ENCODE results near the gene GPR87. TPM values are rescaled to one million over a fixed set of nuclear protein-coding genes. Genes with fewer than 3 reads are reported as not detected.

The GPR87 gene
- polyA plus RNA-seq, 3 donors, result 0.15 TPM; not detected in 2

GRCh38 chr3:151285940-151286339, 30.7 kb downstream of the GPR87 start:
- Mint-ChIP-seq H3K36me3 (no peaks in the 10 kb centered on the region), H3K27ac (peak overlapping the region in 1 of 7 donors; percentile 1), H3K27me3 (ENCODE audit: low read depth in 3 of 3) (no peaks in the 10 kb centered on the region), H3K4me1 (no peaks in the 10 kb centered on the region), H3K4me3 (no peak overlapping the region), H3K9me3 (peaks cover 0 to 4% (median 0%) of the 10 kb centered on the region in 7 donors)
- H2AFZ ChIP-seq (ENCODE audit: insufficient read depth, low read depth, low read length, poor library complexity, severe bottlenecking), result peak overlapping the region; percentile 31
- no peaks in the 10 kb centered on the region for H3K27me3 ChIP-seq (ENCODE audit: control insufficient read depth in 2 of 2, insufficient read depth in 2 of 2, low read length in 2 of 2)
- no peak overlapping the region for H3K27ac ChIP-seq (ENCODE audit: low read depth in 1 of 2, low read length in 2 of 2)
- no peak overlapping the region for H3K4me2 ChIP-seq (replicated peaks; ENCODE audit: extremely low read depth, low read length, poor library complexity, severe bottlenecking)
- H4K20me1 ChIP-seq (ENCODE audit: insufficient read depth, low read length), result no peaks in the 10 kb centered on the region
- no peaks in the 10 kb centered on the region for H3K36me3 ChIP-seq (replicated peaks in 1 of 2; ENCODE audit: control insufficient read depth in 1 of 2, insufficient read depth in 2 of 2, low read length in 2 of 2)
- H3K9ac ChIP-seq (ENCODE audit: insufficient read depth, low read length, poor library complexity, severe bottlenecking), result no peak overlapping the region
- TF ChIP-seq CTCF (IDR thresholded peaks at IDR 0.05), result no peak
- H3K79me2 ChIP-seq (ENCODE audit: insufficient read depth, low read length), result no peaks in the 10 kb centered on the region
- no peak for DNase-seq
- intact Hi-C loops (cut with micrococcal nuclease), result no loop called here
- H3K9me3 ChIP-seq (replicated peaks in 1 of 2; ENCODE audit: control insufficient read depth in 1 of 2, insufficient read depth in 1 of 2, low read length in 2 of 2), result no peaks in the 10 kb centered on the region
- H3K4me1 ChIP-seq (ENCODE audit: control insufficient read depth in 1 of 2, insufficient read depth in 2 of 2, low read length in 2 of 2), result no peaks in the 10 kb centered on the region
- H3K4me3 ChIP-seq (replicated peaks in 1 of 3; ENCODE audit: low read depth in 2 of 3, low read length in 3 of 3), result no peak overlapping the region
- WGBS (ENCODE audit: insufficient coverage), result no CpG with 5 or more reads among the region's 1 CpG

GRCh38 chr3:151283907-151284461, 32.6 kb downstream of the GPR87 start:
- H3K27me3 ChIP-seq (ENCODE audit: control insufficient read depth in 2 of 2, insufficient read depth in 2 of 2, low read length in 2 of 2), result no peaks in the 10 kb centered on the region
- no peaks in the 10 kb centered on the region for H4K20me1 ChIP-seq (ENCODE audit: insufficient read depth, low read length)
- 5% methylated on average over 2 of the region's 5 CpGs for WGBS (ENCODE audit: insufficient coverage)
- H3K9me3 ChIP-seq (replicated peaks in 1 of 2; ENCODE audit: control insufficient read depth in 1 of 2, insufficient read depth in 1 of 2, low read length in 2 of 2), result no peaks in the 10 kb centered on the region
- Mint-ChIP-seq H3K9me3 (peaks cover 0 to 4% (median 0%) of the 10 kb centered on the region in 7 donors), H3K4me3 (no peak overlapping the region), H3K36me3 (no peaks in the 10 kb centered on the region), H3K27ac (no peak overlapping the region), H3K4me1 (peaks cover 11% of the 10 kb centered on the region), H3K27me3 (ENCODE audit: low read depth in 3 of 3) (no peaks in the 10 kb centered on the region)
- peaks cover 13 to 14% of the 10 kb centered on the region in 2 donors for H3K4me1 ChIP-seq (ENCODE audit: control insufficient read depth in 1 of 2, insufficient read depth in 2 of 2, low read length in 2 of 2)
- no peak overlapping the region for H3K4me3 ChIP-seq (replicated peaks in 1 of 3; ENCODE audit: low read depth in 2 of 3, low read length in 3 of 3)
- no peaks in the 10 kb centered on the region for H3K36me3 ChIP-seq (replicated peaks in 1 of 2; ENCODE audit: control insufficient read depth in 1 of 2, insufficient read depth in 2 of 2, low read length in 2 of 2)
- no peak overlapping the region for H3K9ac ChIP-seq (ENCODE audit: insufficient read depth, low read length, poor library complexity, severe bottlenecking)
- H2AFZ ChIP-seq (ENCODE audit: insufficient read depth, low read depth, low read length, poor library complexity, severe bottlenecking), result no peak overlapping the region
- no peaks in the 10 kb centered on the region for H3K79me2 ChIP-seq (ENCODE audit: insufficient read depth, low read length)
- H3K4me2 ChIP-seq (replicated peaks; ENCODE audit: extremely low read depth, low read length, poor library complexity, severe bottlenecking), result no peak overlapping the region
- TF ChIP-seq CTCF (IDR thresholded peaks at IDR 0.05), result no peak
- no peak overlapping the region for H3K27ac ChIP-seq (ENCODE audit: low read depth in 1 of 2, low read length in 2 of 2)
- intact Hi-C loops (cut with micrococcal nuclease), result loop anchor here (2.0 to 5.0 kb wide), 3 partner anchors 55 to 117 kb away; no protein-coding TSS in a partner anchor
- no peak for DNase-seq
